Inflammatory macrophage treated with lipopolysaccharide for 4 hours (primary cell): Measurements from ENCODE around the gene PITX2.
"Not testable (repeated sequence)": the region's sequence is repeated elsewhere in the genome, so short reads cannot be mapped to it uniquely, and the experiment has no call there.

Source experiments
- DNase-seq: peaks from one replicate; pipeline ENCODE4 v3.0.0-alpha.2; 2020

PITX2 gene

DNA sequence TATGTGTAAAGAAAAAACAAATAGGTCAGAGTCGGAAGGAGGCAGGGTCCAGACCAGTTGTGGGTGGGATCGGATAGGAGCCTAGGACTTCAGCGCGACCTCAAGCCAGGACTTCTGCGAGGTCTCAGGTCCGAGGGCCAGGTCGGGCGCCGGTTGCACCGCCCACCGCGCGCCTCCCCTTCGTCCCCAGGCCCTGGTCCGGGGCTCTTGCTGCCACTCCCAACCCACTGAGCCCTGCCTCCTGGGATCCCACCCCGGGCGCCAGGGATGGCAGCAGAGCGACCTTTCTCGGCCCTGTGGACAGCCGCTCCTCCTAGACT, 12.3 kb downstream of the PITX2 start:
- no peak for DNase-seq

DNA sequence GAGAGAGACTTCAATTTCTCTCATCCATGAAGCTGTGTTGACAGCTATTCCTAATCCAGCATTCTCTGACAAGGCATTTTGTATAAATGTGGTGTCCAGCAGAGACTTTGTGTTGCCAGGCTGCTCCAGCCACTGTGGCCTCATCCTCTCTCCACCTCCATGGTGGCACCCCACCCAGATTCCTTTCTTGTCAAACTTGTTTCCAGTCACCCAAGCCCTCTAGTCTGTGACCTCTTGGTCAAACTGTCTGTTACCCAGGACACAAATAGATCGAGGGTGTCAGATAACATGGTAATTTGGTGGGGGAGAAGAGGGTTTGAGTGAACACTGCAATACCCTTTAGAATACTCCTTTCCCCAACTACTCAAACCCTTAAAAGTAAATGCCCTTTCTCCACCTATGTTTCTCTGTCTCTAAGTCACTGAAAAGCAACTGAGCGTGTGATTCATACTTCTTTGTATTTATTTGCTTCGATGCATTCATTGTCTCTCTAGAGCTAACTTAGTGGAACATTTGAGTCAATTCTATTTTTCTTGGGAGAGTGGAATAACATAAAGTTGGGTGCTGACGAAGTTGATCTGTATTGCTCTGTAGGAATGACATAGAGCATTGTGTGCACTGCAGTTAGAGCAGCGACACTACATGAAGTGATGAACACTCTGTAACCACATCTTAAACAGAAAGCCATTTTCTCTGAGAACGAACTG, 13.7 kb downstream of the PITX2 start:
- no peak for DNase-seq

DNA sequence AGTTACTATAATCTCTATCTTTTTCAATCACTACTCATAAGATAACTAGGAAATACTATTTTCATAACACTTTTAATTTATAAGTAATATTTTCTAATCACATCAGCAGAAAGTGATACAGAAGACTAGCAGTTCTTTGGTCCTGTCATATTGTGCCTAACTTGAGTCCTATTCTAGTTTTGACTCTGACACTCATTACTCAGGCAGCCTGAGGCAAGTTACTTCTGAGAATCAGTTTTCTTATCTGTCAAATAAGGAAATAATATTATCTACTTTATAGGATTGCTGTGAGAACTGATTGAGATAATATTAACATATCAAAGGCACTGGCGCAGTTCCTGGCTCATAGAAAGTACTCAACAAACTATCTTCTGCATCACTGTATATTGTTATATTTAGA, 17.8 kb downstream of the PITX2 start:
- DNase-seq = no peak

DNA sequence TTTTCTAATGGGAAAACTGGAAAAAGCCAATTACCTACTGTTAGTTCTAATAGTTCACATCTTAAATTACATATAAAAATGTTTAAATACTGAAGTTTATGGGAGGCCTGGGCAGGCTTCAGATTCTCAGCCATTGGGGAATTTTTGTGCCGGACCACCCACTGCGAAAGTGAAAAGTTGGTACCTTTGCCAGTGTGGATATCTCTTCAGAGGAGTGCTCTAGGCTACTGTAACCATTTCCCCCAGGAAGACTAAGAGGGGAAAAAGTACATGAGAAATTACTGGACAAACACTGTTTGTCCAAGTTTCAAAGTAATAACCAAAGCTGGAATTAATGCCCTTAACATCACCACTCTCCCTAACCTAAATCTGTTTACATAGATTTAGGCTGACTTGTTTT, 20.8 kb downstream of the PITX2 start:
- no peak for DNase-seq

DNA sequence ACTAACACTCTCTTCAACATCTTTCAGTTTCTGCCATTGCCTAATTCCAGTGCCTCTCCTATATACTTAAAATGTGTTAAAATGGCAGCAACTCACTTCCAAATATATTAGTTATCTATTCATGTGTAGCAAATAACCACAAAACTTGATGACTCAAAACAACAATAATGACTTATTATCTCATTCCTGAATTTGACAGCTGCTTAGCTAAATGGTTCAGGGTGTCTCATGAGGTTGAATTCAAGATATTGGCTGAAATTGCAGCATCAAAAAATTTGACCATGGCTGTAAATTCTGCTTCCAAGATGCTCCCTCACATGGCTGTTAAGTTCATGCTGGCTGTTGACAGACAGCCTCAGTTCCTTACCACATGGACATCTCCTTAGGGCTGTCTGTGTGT, 25.3 kb downstream of the PITX2 start:
- no peak for DNase-seq

DNA sequence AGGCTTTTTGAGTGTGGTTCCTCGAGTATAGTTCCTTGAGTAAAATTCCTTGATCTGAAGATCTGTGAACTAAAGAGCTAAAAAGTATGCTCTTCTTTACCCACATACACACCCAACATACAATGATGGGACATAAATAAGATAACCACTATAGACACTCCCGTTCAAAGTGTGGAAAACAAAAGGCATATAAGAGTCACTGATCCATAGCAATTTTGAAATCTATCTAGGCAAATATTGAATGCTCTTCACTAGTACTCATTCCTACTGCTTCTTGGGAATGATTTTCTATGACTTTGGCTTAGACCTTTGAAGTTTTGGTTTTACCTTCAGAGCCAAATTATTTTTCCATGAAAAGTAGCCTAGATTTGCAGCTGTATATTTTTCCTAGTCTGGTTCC, 26.4 kb downstream of the PITX2 start:
- DNase-seq = no peak

DNA sequence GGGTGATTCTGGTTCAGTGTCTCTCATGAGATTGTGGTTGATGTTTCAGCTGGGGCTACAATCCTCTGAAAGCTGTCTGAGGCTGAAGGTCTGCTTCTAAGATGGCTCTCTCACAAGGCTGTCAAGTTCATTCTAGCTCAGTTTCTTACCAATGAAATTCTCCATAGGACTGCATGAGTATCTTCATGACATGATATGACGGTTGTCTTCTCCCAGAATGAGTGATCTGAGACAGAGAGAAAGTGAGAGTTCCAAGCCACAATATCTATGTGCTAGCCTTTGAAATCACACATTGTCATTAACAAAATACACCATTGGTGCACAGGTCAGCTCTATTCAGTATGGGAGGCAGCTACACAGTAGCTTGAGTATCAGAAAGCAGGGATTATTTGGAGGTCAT, 27.3 kb downstream of the PITX2 start:
- no peak for DNase-seq

DNA sequence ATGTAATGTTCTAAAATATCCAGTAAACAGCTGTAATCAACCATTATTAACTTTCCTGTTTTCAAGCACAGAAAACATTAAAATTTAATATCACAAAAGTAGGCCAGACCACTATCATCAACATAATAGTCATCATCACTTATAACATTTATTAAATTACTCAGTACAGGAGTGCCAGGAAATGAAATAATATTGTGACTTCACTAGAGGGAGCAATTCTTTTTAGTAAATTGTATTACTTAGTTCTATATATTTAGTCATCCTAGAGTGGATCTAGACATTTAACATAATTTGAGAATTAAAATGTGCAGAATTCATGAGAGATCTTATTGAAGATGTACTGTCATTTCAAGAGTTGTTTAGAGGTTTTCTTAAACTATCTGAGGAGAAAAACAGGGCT, 33.6 kb downstream of the PITX2 start:
- DNase-seq = no peak

DNA sequence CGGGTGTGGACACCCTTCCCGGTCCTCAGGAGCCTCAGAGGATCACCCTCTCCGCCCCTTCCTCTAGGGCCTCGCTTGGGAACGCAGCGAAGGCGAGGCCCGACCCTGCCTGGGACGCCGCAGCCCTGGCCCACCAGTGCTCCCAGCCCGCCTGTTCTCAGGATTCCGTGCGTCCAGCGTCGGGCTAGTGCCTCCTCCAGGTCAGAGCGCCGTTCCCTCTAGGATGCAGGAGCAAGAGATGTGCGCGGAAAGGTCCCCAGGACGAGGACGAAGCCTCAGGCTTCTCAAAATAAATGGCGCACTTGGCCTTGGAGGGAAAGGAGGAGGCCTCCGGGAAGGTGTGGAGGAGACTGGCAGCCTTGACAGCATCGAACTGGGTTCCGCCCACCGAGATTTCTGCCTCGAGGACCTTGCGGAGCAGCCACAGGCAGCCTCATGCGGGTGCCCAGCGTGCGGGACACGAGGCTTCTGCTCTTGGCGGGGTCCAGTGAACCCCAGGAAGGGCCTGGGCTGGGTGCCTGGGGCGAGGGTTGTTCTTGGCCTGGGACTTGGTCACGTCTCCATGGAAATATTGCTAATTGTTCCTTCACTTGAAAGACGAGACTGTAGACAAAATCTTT, 35.1 kb downstream of the PITX2 start:
- no peak for DNase-seq

DNA sequence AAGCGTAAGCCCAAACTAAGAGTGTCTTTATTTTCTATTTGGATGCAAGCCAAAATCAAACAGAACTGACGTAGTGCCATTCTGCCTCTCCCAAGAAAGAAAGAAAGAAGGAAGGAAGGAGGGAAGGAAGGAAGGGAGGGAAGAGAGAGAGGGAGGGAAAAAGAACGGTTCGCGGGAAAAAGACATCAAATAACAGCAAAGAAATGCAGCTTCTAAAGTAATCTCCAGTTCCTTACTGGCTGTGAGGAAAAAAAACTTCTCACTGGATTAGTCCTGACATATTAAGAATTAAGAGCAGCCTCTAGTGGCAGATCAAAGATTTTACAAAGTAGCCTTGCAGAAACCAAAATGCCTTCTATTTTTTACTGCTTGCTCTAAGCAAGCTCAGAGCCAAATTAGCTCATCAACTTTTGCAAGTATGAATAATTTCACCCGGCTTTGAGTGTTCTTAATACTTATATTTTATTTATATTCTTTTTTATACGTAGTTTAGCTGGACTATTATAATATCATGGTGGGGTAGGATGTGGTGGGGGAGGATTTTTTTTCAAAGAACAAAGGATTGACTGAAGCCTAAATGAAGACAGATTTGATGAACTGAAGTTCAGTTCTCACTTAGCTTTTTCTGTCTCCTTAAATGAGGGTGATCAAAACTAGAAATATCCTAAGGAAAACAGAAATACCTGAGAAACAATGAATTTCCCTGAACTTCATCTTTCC, 36.6 kb downstream of the PITX2 start:
- no peak for DNase-seq

DNA sequence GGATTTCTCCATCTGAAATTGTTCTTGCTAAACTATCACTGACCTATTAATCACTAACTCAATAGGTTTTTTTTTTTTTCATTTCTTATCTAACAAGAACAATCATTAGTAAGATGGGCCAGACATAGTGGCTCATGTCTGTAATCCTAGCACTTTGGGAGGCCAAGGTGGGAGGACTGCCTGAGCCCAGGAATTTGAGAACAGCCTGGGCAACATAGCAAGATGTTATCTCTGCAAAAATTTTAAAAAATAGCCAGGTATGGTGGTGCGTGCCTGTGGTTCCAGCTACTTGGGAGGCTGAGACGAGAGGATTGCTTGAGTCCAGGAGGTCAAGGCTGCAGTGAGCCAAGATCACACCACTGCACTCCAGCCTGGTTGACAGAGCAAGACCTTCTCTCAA, 46.2 kb downstream of the PITX2 start:
- DNase-seq = not testable (repeated sequence)
